ENCODE results near the gene TMEM54.

DNA sequence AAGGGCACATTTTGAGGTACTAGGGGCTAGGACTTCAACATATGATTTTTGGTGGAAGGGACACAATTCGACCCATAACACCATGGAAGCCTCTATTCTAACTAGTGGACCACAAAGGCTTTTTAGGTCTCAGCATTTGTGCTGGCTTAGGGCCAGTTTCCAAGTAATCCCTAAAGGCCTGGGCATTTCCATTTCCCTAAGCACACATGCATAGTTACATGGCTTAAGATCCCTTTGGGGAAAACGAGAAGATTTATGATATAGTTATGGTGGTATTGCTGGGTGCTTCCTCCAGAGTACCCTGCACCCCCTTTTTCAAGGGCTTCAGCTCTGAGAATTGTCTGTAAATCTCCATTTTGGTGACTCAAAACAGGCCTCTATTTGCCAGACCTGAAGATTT is 28.2 kb upstream of the TMEM54 start:
- TF ChIP-seq CTCF (IDR thresholded peaks at IDR 0.05) = no peak
- TF ChIP-seq POLR2A (IDR thresholded peaks at IDR 0.05) = no peak

All from esophagus squamous epithelium (tissue), 4 donors.